Fibroblast of skin of right quadriceps (primary cell): ENCODE results near the gene ZCCHC14.

Experiments
- DNase-seq: peaks from one replicate; pipeline ENCODE4 v3.0.0-alpha.2; 2013

Gene ZCCHC14

GRCh38 chr16:87474017-87474416 lies 18.8 kb downstream of the ZCCHC14 start:
- no peak for DNase-seq

GRCh38 chr16:87472935-87473334 lies 19.9 kb downstream of the ZCCHC14 start:
- DNase-seq: no peak

GRCh38 chr16:87472142-87472778 lies 20.6 kb downstream of the ZCCHC14 start:
- no peak for DNase-seq

GRCh38 chr16:87471278-87472141 lies 21.3 kb downstream of the ZCCHC14 start:
- no peak for DNase-seq

- DNase-seq: peak; percentile 24
Measured at GRCh38 chr16:87470332-87470731, 22.5 kb downstream of the ZCCHC14 start.

GRCh38 chr16:87469169-87469568 lies 23.7 kb downstream of the ZCCHC14 start:
- DNase-seq: no peak

GRCh38 chr16:87468550-87468949 lies 24.3 kb downstream of the ZCCHC14 start:
- no peak for DNase-seq

- no peak for DNase-seq
Measured at GRCh38 chr16:87466975-87467501, 25.8 kb downstream of the ZCCHC14 start.

GRCh38 chr16:87465879-87466278 lies 26.9 kb downstream of the ZCCHC14 start:
- DNase-seq: no peak

- peak; percentile 79 for DNase-seq
Measured at GRCh38 chr16:87465306-87465705, 27.5 kb downstream of the ZCCHC14 start.

GRCh38 chr16:87464691-87465300 lies 28.0 kb downstream of the ZCCHC14 start:
- DNase-seq: peak; percentile 83

- peak; percentile 63 for DNase-seq
Measured at GRCh38 chr16:87463722-87464690, 28.8 kb downstream of the ZCCHC14 start.

- no peak for DNase-seq
Measured at GRCh38 chr16:87461466-87461991, 31.3 kb downstream of the ZCCHC14 start.

- DNase-seq: no peak
Measured at GRCh38 chr16:87460936-87461335, 31.9 kb downstream of the ZCCHC14 start.

- DNase-seq: no peak
Measured at GRCh38 chr16:87459833-87460232, 33.0 kb downstream of the ZCCHC14 start.

GRCh38 chr16:87459027-87459426 lies 33.8 kb downstream of the ZCCHC14 start:
- DNase-seq: no peak

- peak; percentile 29 for DNase-seq
Measured at GRCh38 chr16:87458424-87458915, 34.4 kb downstream of the ZCCHC14 start.

- DNase-seq: peak; percentile 98
Measured at GRCh38 chr16:87457709-87458423, 35.0 kb downstream of the ZCCHC14 start.

GRCh38 chr16:87457061-87457611 lies 35.7 kb downstream of the ZCCHC14 start:
- peak; percentile 77 for DNase-seq

GRCh38 chr16:87454391-87454790 lies 38.4 kb downstream of the ZCCHC14 start:
- no peak for DNase-seq

GRCh38 chr16:87453326-87453725 lies 39.5 kb downstream of the ZCCHC14 start:
- DNase-seq: no peak
